ENCODE results near the gene IL22RA1. TPM values are rescaled to one million over a fixed set of nuclear protein-coding genes. Genes with fewer than 3 reads are reported as not detected.

IL22RA1 gene
- total and polyA plus RNA-seq, 8 donors: 0.43 to 4.1 (median 1.8) TPM; not detected in 1

DNA sequence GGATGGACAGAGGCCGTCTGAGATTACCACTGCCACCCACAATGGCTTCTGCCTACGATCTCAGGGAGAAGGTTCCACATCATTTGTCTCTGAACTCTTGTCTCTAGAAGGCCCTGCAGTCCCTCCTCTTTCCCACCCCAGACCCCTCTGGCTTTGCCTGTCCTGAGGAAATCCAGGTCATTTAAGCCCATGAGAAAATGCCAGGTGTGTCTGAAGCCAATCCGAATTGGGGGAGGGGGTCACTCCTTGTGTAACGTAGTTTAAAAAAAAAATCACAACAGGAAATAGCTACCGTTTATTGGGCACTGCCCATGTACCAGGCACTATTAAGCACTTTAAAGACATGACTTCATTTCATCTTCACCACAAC is 23.5 kb downstream of the IL22RA1 start:
- peak in 1 of 2 donors; percentile 46 for DNase-seq
- Histone ChIP-seq H3K9me3 (no peaks in the 10 kb centered on the region), H3K27ac (peak overlapping the region in 1 of 5 donors; percentile 62), H3K27me3 (peaks cover 0 to 43% (median 0%) of the 10 kb centered on the region in 3 donors), H3K4me3 (no peak overlapping the region), H3K4me1 (peaks cover 7 to 17% (median 15%) of the 10 kb centered on the region in 4 donors), H3K36me3 (no peaks in the 10 kb centered on the region)
- TF ChIP-seq POLR2AphosphoS5 (IDR thresholded peaks at IDR 0.05) (no peak), EP300 (IDR thresholded peaks at IDR 0.05) (no peak), POLR2A (IDR thresholded peaks at IDR 0.05) (no peak)
- 56 to 68% (median 62%) methylated on average over 5 of the region's 5 CpGs for WGBS, 5 donors
- intact Hi-C loops (cut with DNase I; ENCODE audit: low total_unique reads): no loop called here

DNA sequence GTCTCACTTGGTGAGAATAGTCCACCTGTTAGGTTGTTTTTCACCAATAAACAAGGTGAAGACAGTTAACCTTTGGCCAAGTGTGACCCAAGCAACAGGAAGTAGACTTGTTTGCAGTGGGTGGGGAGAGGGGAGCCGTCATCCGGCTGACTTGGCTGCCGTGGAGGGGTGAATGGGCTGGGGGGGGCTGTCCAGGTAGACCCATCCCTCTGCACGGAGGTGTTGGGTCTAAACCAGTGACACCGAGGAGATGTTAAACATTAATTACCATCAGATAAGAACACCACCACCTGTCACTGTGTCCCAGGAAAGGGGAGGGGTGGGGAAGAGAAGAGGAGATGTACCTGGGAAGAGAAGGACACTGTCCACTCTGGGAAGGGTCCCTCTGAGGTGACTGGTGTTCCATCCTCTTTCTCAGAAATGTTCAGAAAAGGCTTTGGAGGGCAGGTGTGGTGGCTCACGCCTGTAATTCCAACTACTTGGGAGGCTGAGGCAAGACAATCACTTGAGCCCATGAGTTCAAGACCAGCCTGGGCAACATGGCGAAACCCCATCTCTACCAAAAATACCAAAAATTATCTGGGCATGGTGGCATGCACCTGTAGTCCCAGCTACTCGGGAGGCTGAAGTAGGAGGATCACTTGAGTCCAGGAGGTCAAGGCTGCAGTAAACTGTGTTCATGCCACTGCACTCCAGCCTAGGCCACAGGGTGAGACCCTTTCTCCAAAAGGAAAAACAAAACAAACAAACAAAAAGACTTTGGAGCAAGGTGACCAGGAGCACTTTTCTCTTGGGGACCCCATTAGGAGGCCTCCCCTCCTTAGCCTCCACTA is 24.3 kb downstream of the IL22RA1 start:
- Histone ChIP-seq H3K4me3 (no peak overlapping the region), H3K4me1 (peaks cover 7 to 17% (median 15%) of the 10 kb centered on the region in 4 donors), H3K27me3 (peaks cover 0 to 51% (median 0%) of the 10 kb centered on the region in 3 donors), H3K9me3 (no peaks in the 10 kb centered on the region), H3K27ac (no peak overlapping the region), H3K36me3 (no peaks in the 10 kb centered on the region)
- intact Hi-C loops (cut with DNase I; ENCODE audit: low total_unique reads): no loop called here
- TF ChIP-seq POLR2AphosphoS5 (IDR thresholded peaks at IDR 0.05): no peak
- TF ChIP-seq CTCF (IDR thresholded peaks at IDR 0.05): no peak
- peak in 1 of 2 donors; percentile 80 for DNase-seq
- 49 to 70% (median 54%) methylated on average over 8 of the region's 8 CpGs for WGBS, 5 donors

- no peaks in the 10 kb centered on the region for H3K36me3 ChIP-seq
- WGBS, 5 donors: 75 to 93% (median 84%) methylated on average over 10 to 14 of the region's 14 CpGs
- TF ChIP-seq CTCF (IDR thresholded peaks at IDR 0.05) (no peak), EP300 (IDR thresholded peaks at IDR 0.05) (no peak), POLR2AphosphoS5 (IDR thresholded peaks at IDR 0.05) (no peak), POLR2A (IDR thresholded peaks at IDR 0.05) (no peak)
- intact Hi-C loops (cut with DNase I; ENCODE audit: low total_unique reads): no loop called here
- H3K27ac ChIP-seq: peak overlapping the region in 1 of 5 donors; percentile 32
- no peaks in the 10 kb centered on the region for H3K9me3 ChIP-seq
- peaks cover 0 to 52% (median 0%) of the 10 kb centered on the region in 3 donors for H3K27me3 ChIP-seq
- peak in 1 of 2 donors; percentile 32 for DNase-seq
- no peak overlapping the region for H3K4me3 ChIP-seq
- peaks cover 7 to 17% (median 15%) of the 10 kb centered on the region in 4 donors for H3K4me1 ChIP-seq
Measured at GRCh38 chr1:24117722-24118409, 25.1 kb downstream of the IL22RA1 start.

GRCh38 chr1:24117132-24117531 is 25.8 kb downstream of the IL22RA1 start:
- DNase-seq: no peak
- intact Hi-C loops (cut with DNase I; ENCODE audit: low total_unique reads): no loop called here
- 86 to 98% (median 95%) methylated on average over 2 of the region's 2 CpGs for WGBS, 5 donors
- Histone ChIP-seq H3K4me3 (no peak overlapping the region), H3K9me3 (no peaks in the 10 kb centered on the region), H3K4me1 (peaks cover 7 to 24% (median 22%) of the 10 kb centered on the region in 4 donors), H3K27ac (no peak overlapping the region), H3K27me3 (peaks cover 0 to 56% (median 0%) of the 10 kb centered on the region in 3 donors), H3K36me3 (no peaks in the 10 kb centered on the region)
- TF ChIP-seq EP300 (IDR thresholded peaks at IDR 0.05) (no peak), CTCF (IDR thresholded peaks at IDR 0.05) (no peak), POLR2AphosphoS5 (IDR thresholded peaks at IDR 0.05) (no peak), POLR2A (IDR thresholded peaks at IDR 0.05) (no peak)
